ENCODE data around the gene NDRG2.
A peak's percentile ranks its signal among the peaks of the same experiment; 100 is the strongest.
"Not testable (repeated sequence)": the region's sequence is repeated elsewhere in the genome, so short reads cannot be mapped to it uniquely, and the experiment has no call there.

Gene NDRG2

GRCh38 chr14:21003788-21004346 lies 21.0 kb downstream of the NDRG2 start:
- no peak for FAIRE-seq

GRCh38 chr14:21001218-21001617 lies 23.6 kb downstream of the NDRG2 start:
- no peak for FAIRE-seq

GRCh38 chr14:20999591-20999990 lies 25.3 kb downstream of the NDRG2 start:
- FAIRE-seq, result no peak

GRCh38 chr14:20998674-20999366 lies 26.0 kb downstream of the NDRG2 start, which contains the start of gene SLC39A2:
SLC39A2 (plus strand) TSS chr14:20999293; CDS start chr14:20999447, 154 bp downstream.
- no peak for FAIRE-seq

- FAIRE-seq, result no peak
Measured at GRCh38 chr14:20998139-20998538, 26.7 kb downstream of the NDRG2 start.

DNA sequence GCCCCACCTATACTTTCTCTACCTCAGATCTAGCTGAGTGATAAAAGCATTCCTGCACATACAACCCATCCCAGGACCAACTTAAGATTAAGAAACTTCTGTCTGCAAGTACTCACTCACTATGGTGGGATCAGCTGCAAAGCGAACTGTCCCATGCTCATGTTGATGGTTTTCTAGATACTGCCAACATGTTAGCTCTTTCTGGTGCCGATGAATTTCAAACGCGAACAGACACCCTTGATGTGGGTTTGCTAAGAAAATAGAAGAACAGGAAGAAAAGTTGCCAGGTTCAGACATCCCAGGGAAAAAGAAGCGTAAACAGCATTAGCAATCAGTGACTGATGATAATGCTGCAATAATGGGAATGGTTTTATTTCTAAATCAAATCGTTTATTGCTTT lies 27.3 kb downstream of the NDRG2 start:
- no peak for FAIRE-seq

GRCh38 chr14:20997115-20997514 lies 27.7 kb downstream of the NDRG2 start:
- FAIRE-seq, result no peak

GRCh38 chr14:20996521-20996920 lies 28.3 kb downstream of the NDRG2 start:
- no peak for FAIRE-seq

DNA sequence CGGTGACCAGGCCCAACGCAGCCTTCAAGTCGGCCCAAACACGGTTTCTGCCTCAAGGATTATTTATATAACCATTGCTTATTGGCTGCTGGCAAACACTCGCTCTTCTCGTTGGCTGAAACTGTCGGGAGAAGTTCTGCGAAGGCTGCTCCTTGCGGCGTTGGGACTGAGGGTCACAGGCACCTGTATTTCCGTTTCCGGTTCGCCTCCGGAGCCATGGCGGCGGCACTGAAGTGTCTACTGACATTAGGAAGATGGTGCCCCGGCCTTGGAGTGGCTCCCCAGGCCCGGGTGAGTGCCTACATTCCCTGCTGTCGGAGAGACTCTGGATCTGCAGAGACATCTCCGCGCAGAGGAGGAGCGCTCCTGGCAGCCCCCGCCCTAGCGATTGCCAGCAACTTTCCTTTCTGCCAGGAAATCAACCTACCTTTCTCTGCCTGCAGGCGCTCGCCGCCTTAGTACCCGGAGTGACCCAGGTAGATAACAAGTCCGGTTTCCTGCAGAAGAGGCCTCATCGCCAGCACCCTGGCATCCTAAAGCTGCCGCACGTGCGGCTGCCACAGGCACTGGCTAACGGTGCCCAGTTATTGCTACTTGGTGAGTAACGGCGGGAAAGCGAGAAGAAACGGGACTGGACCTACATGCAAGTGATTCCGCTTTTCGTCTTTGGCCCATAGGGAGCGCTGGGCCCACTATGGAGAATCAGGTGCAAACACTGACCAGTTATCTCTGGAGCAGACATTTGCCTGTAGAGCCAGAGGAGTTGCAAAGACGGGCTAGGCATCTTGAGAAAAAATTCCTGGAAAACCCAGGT lies 34.9 kb downstream of the NDRG2 start, which contains the start of gene METTL17:
METTL17 (plus strand) TSS at position 194 of the 814 bp plus-strand sequence; CDS start at position 217, 23 bp downstream.
- FAIRE-seq, result peak; percentile 56

GRCh38 chr14:20989471-20989786 lies 35.4 kb downstream of the NDRG2 start:
- no peak for FAIRE-seq

GRCh38 chr14:20988717-20989470 lies 36.0 kb downstream of the NDRG2 start:
- no peak for FAIRE-seq

GRCh38 chr14:20986811-20987210 lies 38.0 kb downstream of the NDRG2 start:
- FAIRE-seq, result no peak

DNA sequence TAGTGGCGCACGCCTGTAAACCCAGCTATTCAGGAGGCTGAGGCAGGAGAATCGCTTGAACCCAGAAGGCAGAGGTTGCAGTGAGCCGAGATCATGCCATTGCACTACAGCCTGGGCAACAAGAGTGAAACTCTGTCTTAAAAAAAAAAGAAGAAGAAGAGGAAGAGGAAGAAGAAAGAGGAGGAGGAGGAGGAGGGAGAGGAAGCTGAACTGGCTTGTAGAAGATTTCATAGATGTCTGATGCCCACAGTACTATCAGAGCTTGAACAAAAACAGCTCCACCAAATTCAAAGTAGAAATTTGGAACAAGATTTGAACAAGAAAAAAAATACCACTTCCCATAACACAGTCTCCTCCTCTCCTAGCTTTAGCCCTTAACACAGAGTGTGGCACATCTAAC lies 39.2 kb downstream of the NDRG2 start:
- FAIRE-seq, result not testable (repeated sequence)

GRCh38 chr14:20982646-20983369 lies 42.1 kb downstream of the NDRG2 start:
- FAIRE-seq, result no peak

GRCh38 chr14:20980906-20981305 lies 44.0 kb downstream of the NDRG2 start:
- no peak for FAIRE-seq

DNA sequence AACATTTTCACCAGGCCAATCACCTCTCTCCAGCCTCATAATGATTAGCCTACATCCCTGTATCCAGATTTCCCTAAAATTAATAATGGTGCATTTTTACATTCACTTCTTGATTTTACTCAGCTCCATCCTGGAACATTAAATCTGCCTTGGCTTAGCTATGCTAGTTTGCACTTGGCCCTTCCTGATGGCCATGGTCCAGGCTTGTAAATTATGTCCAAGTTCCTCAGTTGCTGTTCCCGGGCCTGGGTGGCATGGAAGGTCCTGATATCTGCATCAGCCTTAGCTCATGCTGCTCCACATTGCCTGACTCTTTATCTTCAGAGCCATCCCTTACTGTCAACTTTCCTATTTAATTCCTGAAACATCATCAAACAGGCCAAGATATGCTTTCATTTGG lies 46.2 kb downstream of the NDRG2 start:
- no peak for FAIRE-seq

DNA sequence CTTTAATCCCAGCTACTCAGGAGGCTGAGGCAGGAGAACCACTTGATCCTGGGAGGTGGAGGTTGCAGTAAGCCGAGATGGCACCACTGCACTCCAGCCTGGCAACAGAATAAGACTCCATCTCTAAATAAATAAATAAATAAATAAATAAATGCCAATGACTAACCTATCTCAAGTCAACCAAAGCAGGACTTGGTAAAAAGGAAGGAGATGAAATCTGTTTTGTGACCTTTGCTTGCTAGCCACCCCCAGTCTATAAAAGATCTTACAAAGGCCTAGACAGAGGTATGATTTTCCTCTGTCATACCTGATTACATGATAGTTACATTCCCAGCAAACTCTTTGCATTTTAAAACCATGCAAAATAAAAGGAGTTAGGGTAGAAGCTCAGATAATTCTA lies 48.6 kb downstream of the NDRG2 start:
- FAIRE-seq, result no peak

- no peak for FAIRE-seq
Measured at GRCh38 chr14:20973501-20973900, 51.4 kb downstream of the NDRG2 start.

- no peak for FAIRE-seq
Measured at GRCh38 chr14:20971705-20972021, 53.2 kb downstream of the NDRG2 start.

- peak; percentile 48 for FAIRE-seq
Measured at GRCh38 chr14:20970983-20971704, 53.7 kb downstream of the NDRG2 start.

- no peak for FAIRE-seq
Measured at GRCh38 chr14:20970647-20970982, 54.2 kb downstream of the NDRG2 start.

- no peak for FAIRE-seq
Measured at GRCh38 chr14:20969336-20969735, 55.5 kb downstream of the NDRG2 start.
